CD4-positive, alpha-beta T cell (primary cell): ENCODE measurements around the gene RPTOR. TPM values are rescaled to one million over a fixed set of nuclear protein-coding genes. Genes with fewer than 3 reads are reported as not detected.

Experiments
- ATAC-seq: fragments of 200-7000 bp; cut with Tn5 transposase; one replicate; pipeline ENCODE4 v1.10.0; 2022; ENCODE audit warnings: mild to moderate bottlenecking; ENCODE audit not compliant: poor library complexity
- CTCF ChIA-PET: fragments of 350-600 bp; sonication (Branson Sonifier 250); formaldehyde crosslinking; loops from one replicate; lab custom pipeline; 2021; ENCODE audit warnings: antibody characterized with exemption, inconsistent platforms; lab: Charles Lee
- POLR2A ChIA-PET: fragments of 350-600 bp; sonication (Branson Sonifier 250); formaldehyde crosslinking; loops from one replicate; lab custom pipeline; 2021; ENCODE audit warnings: antibody characterized with exemption, inconsistent platforms; lab: Charles Lee
- DNase-seq, 14 experiments: peaks; one replicate each; pipeline ENCODE4 v3.0.0-alpha.2; 2013 to 2020; ENCODE audit warnings: mixed read lengths in 2 of 14
- H3K27ac ChIP-seq, 2 donors: one replicate each; pipeline versions ENCODE4 v1.5.1 to v1.7.0; 2013; ENCODE audit warnings: low read length in 2 of 2, low read depth in 1 of 2, mild to moderate bottlenecking in 1 of 2
- H3K27me3 ChIP-seq, 2 experiments: 1 replicate in 1 of 2; 2 replicates in 1 of 2; pipeline versions ENCODE4 v1.6.1 to v1.7.0; 2013; ENCODE audit warnings: low read length in 2 of 2, control low read depth in 1 of 2, mild to moderate bottlenecking in 1 of 2, moderate library complexity in 1 of 2; ENCODE audit not compliant: insufficient read depth in 2 of 2, control insufficient read depth in 1 of 2
- H3K36me3 ChIP-seq: one replicate; pipeline ENCODE4 v1.6.1; 2013; ENCODE audit warnings: low read length, control low read depth; ENCODE audit not compliant: insufficient read depth
- H3K4me1 ChIP-seq: one replicate; pipeline ENCODE4 v1.6.1; 2013; ENCODE audit warnings: low read length, control low read depth; ENCODE audit not compliant: insufficient read depth
- H3K4me3 ChIP-seq: one replicate; pipeline ENCODE4 v1.5.1; 2013; ENCODE audit warnings: mild to moderate bottlenecking, low read length, moderate library complexity
- H3K9me3 ChIP-seq, 2 experiments: 1 replicate in 1 of 2; 2 replicates in 1 of 2; pipeline versions ENCODE4 v1.6.1 to v1.7.0; 2013; ENCODE audit warnings: low read length in 2 of 2, mild to moderate bottlenecking in 2 of 2, control low read depth in 1 of 2, moderate library complexity in 1 of 2; ENCODE audit not compliant: control insufficient read depth in 1 of 2, insufficient read depth in 1 of 2
- H3K27ac Mint-ChIP-seq: one replicate; pipeline ENCODE4 v1.8.0; 2020; ENCODE audit warnings: mixed read lengths
- H3K27me3 Mint-ChIP-seq: one replicate; pipeline ENCODE4 v1.8.0; 2021; ENCODE audit warnings: mixed read lengths
- H3K36me3 Mint-ChIP-seq: one replicate; pipeline ENCODE4 v1.8.0; 2021; ENCODE audit warnings: low read depth, mixed read lengths
- H3K4me1 Mint-ChIP-seq: one replicate; pipeline ENCODE4 v1.8.0; 2021; ENCODE audit warnings: low read depth, mixed read lengths
- H3K4me3 Mint-ChIP-seq: one replicate; pipeline ENCODE4 v1.8.0; 2020; ENCODE audit warnings: mild to moderate bottlenecking, mixed read lengths
- H3K9me3 Mint-ChIP-seq: one replicate; pipeline ENCODE4 v1.8.0; 2020; ENCODE audit warnings: mixed read lengths
- intact Hi-C, 2 experiments: fragments of 100-400 bp; cut with DNase I in 1 of 2; cut with micrococcal nuclease in 1 of 2; formaldehyde crosslinking; loops; one replicate each; pipeline versions ENCODE4 v1.15.1 to v1.9.0; 2023 to 2025; cut with DNase I, micrococcal nuclease
- total RNA-seq, 174 experiments: library from RNA in 2 of 174; stranded (reverse) in 2 of 174; gene quantifications; one replicate each; pipeline ENCODE4 v1.2.3 and lab custom pipeline; 2021 to 2026
- TF ChIP-seq, protein P1 (sequence below): fragments of 200-600 bp; IDR thresholded peaks from one replicate; pipeline ENCODE4 v1.8.0; 2022; ENCODE audit warnings: antibody characterized with exemption, mild to moderate bottlenecking

RPTOR gene
- total RNA-seq, 2 experiments from 2014 or later = 45.0 to 47.1 TPM

DNA sequence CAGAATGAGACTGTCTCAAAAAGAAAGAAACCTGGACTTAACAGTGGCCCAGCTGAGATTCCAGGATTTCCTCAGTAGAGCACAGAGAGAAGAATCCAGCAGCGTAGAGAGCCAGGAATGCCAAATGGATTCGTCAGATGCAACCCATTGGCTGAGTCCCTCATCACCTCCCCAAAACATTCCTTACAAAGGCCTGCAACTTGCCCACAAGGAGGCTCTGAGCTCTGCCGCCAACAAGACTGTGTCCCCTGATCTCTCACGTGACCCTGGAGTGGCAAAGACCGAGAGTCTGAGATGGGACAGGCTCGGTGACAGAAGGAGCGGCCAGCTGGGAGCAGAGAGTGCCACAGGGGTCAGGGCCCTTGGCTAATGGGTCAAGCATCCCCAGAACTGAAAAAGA is 440.1 kb downstream of the RPTOR start:
- no peak overlapping the region for H3K27ac Mint-ChIP-seq
- no peak overlapping the region for H3K4me3 Mint-ChIP-seq
- H3K9me3 Mint-ChIP-seq = no peaks in the 10 kb centered on the region

DNA sequence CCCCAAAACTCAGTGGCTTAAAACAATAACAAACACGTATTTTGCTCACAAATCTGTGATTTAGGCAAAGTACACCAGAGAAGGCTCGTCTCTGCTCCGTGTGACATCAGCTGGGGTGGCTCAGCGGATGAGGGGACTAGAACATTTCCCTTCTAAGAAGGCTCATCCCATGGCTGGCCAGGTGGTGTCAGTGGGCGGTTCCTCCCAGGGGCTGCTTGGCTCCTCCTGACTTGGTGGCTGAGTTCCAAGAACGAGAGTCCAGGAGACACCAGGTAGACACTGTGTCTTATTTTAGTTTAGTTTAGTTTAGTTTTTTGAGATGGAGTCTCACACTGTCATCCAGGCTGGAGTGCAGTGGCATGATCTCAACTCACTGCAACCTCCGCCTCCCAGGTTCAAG is 441.4 kb downstream of the RPTOR start:
- intact Hi-C loops = no loop called here
- H3K9me3 Mint-ChIP-seq = no peaks in the 10 kb centered on the region
- H3K27me3 ChIP-seq = peaks cover 0 to 10% of the 10 kb centered on the region in 2 experiments

More for the DNA sequence above, 440.1 kb downstream of the RPTOR start:
- H3K27me3 Mint-ChIP-seq = peaks cover 28% of the 10 kb centered on the region
- no peak overlapping the region for H3K27ac ChIP-seq
- H3K36me3 ChIP-seq = no peaks in the 10 kb centered on the region
- peaks cover 14% of the 10 kb centered on the region for H3K4me1 Mint-ChIP-seq
- H3K4me1 ChIP-seq = peaks cover 18% of the 10 kb centered on the region
- peaks cover 0 to 15% of the 10 kb centered on the region in 2 experiments for H3K27me3 ChIP-seq
- no peak for ATAC-seq
- TF ChIP-seq, protein P1, sequence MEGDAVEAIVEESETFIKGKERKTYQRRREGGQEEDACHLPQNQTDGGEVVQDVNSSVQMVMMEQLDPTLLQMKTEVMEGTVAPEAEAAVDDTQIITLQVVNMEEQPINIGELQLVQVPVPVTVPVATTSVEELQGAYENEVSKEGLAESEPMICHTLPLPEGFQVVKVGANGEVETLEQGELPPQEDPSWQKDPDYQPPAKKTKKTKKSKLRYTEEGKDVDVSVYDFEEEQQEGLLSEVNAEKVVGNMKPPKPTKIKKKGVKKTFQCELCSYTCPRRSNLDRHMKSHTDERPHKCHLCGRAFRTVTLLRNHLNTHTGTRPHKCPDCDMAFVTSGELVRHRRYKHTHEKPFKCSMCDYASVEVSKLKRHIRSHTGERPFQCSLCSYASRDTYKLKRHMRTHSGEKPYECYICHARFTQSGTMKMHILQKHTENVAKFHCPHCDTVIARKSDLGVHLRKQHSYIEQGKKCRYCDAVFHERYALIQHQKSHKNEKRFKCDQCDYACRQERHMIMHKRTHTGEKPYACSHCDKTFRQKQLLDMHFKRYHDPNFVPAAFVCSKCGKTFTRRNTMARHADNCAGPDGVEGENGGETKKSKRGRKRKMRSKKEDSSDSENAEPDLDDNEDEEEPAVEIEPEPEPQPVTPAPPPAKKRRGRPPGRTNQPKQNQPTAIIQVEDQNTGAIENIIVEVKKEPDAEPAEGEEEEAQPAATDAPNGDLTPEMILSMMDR = no peak
- H3K4me3 ChIP-seq = no peak overlapping the region
- DNase-seq = no peak
- ChIA-PET POLR2A (interaction anchor here (1.2 kb wide), 1 partner anchor 10 kb away, joined by 3 read pairs; no protein-coding TSS in a partner anchor), CTCF (interaction anchor here (0.8 to 1.6 kb wide), 2 partner anchors 117 to 558 kb away, joined by 3 to 6 read pairs; no protein-coding TSS in a partner anchor)
- intact Hi-C loops = no loop called here
- no peaks in the 10 kb centered on the region for H3K9me3 ChIP-seq
- no peaks in the 10 kb centered on the region for H3K36me3 Mint-ChIP-seq

DNA sequence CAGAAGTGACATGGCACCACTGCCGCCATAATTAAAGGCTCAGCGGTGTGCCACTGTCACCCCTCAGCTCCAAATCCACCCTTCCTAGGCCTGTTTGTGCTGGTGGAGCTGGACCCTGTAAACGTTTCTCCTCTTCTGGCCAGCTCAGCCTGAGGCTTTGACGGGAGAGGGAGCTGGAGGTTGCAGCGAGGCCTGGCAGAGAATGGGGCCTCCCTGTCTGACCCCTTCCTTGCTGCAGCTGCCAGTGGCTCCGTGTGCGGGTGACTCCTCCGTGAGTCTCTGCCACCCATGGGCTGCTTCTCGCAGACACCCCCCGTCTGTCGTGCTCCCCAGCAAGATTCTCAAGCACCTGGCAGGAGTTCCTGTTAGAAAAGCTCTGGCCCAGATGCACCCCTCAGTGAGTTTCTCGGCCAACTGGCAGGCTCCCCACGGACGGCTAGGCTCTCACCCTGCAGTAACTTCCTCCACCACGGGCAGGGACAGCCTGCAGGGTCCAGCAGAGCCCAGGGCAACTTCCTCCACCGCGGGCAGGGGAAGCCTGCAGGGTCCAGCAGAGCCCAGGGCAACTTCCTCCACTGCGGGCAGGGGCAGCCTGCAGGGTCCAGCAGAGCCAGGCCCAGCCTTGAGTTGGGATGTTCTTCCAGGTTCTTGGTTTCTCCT is 442.3 kb downstream of the RPTOR start:
- no peaks in the 10 kb centered on the region for H3K36me3 Mint-ChIP-seq
- H3K27ac Mint-ChIP-seq = no peak overlapping the region
- intact Hi-C loops = no loop called here
- TF ChIP-seq, protein P1 = no peak
- ATAC-seq = no peak
- no peak overlapping the region for H3K4me3 Mint-ChIP-seq
- Histone ChIP-seq H3K4me3 (no peak overlapping the region), H3K36me3 (no peaks in the 10 kb centered on the region), H3K4me1 (peaks cover 20% of the 10 kb centered on the region), H3K9me3 (no peaks in the 10 kb centered on the region), H3K27ac (no peak overlapping the region), H3K27me3 (peaks cover 0 to 7% of the 10 kb centered on the region in 2 experiments)
- ChIA-PET CTCF (no interaction called here), POLR2A (no interaction called here)
- H3K4me1 Mint-ChIP-seq = peaks cover 11% of the 10 kb centered on the region
- no peaks in the 10 kb centered on the region for H3K9me3 Mint-ChIP-seq
- H3K27me3 Mint-ChIP-seq = peaks cover 18% of the 10 kb centered on the region
- DNase-seq = peak in 2 of 14 experiments; percentile 37 to 39

More for the DNA sequence above, 441.4 kb downstream of the RPTOR start:
- Histone ChIP-seq H3K4me3 (no peak overlapping the region), H3K27ac (no peak overlapping the region), H3K4me1 (peaks cover 20% of the 10 kb centered on the region), H3K36me3 (no peaks in the 10 kb centered on the region), H3K9me3 (no peaks in the 10 kb centered on the region)
- H3K36me3 Mint-ChIP-seq = no peaks in the 10 kb centered on the region
- DNase-seq (no peak), ATAC-seq (no peak)
- no peak overlapping the region for H3K27ac Mint-ChIP-seq
- no peak overlapping the region for H3K4me3 Mint-ChIP-seq
- peaks cover 18% of the 10 kb centered on the region for H3K27me3 Mint-ChIP-seq
- POLR2A ChIA-PET = no interaction called here
- CTCF ChIA-PET = no interaction called here
- H3K4me1 Mint-ChIP-seq = peaks cover 11% of the 10 kb centered on the region
- TF ChIP-seq, protein P1 = no peak
